Type B pancreatic cell (in vitro differentiated cells): ENCODE measurements around the gene DMPK. TPM values are rescaled to one million over a fixed set of nuclear protein-coding genes. Genes with fewer than 3 reads are reported as not detected.
"Not testable (repeated sequence)": the region's sequence is repeated elsewhere in the genome, so short reads cannot be mapped to it uniquely, and the experiment has no call there.

ENCODE experiments used
- DNase-seq: peaks from one replicate; pipeline ENCODE4 v3.0.0; 2021; ENCODE audit warnings: mixed read lengths; ENCODE audit not compliant: unreplicated experiment; ENCODE audit errors: extremely low spot score
- H3K27ac Mint-ChIP-seq: 2 replicates; pipeline ENCODE4 v1.8.0; 2021; ENCODE audit warnings: mild to moderate bottlenecking, mixed read lengths
- H3K27me3 Mint-ChIP-seq: 2 replicates; pipeline ENCODE4 v1.8.0; 2021; ENCODE audit warnings: mixed read lengths
- H3K36me3 Mint-ChIP-seq: 2 replicates; pipeline ENCODE4 v1.8.0; 2021; ENCODE audit warnings: mixed read lengths
- H3K4me1 Mint-ChIP-seq: one replicate; pipeline ENCODE4 v1.8.0; 2021; ENCODE audit warnings: mixed read lengths; ENCODE audit not compliant: unreplicated experiment
- H3K4me3 Mint-ChIP-seq: 2 replicates; pipeline ENCODE4 v1.8.0; 2021; ENCODE audit warnings: mild to moderate bottlenecking, mixed read lengths
- H3K9me3 Mint-ChIP-seq: 2 replicates; pipeline ENCODE4 v1.8.0; 2021; ENCODE audit warnings: mixed read lengths
- CTCF ChIP-seq: fragments of 200-600 bp; sonication (generic); conservative IDR thresholded peaks from 2 replicates; pipeline ENCODE4 v1.5.0; 2021; ENCODE audit warnings: antibody characterized with exemption, mild to moderate bottlenecking
- total RNA-seq: library from RNA; stranded (reverse); gene quantifications from 2 replicates; pipeline ENCODE4 v1.2.1, GENCODE V29; 2021; ENCODE audit warnings: low replicate concordance

The DMPK gene
- total RNA-seq, 1 donor from 2014 or later, result 97.7 TPM

GRCh38 chr19:45804140-45804958 is 22.1 kb upstream of the DMPK start:
- peaks cover under 1% of the 10 kb centered on the region for H3K4me1 Mint-ChIP-seq
- no peak for DNase-seq

GRCh38 chr19:45801603-45802175 is 19.4 kb upstream of the DMPK start:
- peaks cover 6% of the 10 kb centered on the region for H3K4me1 Mint-ChIP-seq
- H3K36me3 Mint-ChIP-seq, result no peaks in the 10 kb centered on the region
- H3K4me3 Mint-ChIP-seq, result no peak overlapping the region
- peaks cover 4% of the 10 kb centered on the region for H3K27me3 Mint-ChIP-seq
- TF ChIP-seq CTCF, result no peak
- DNase-seq, result no peak
- H3K9me3 Mint-ChIP-seq, result no peaks in the 10 kb centered on the region
- H3K27ac Mint-ChIP-seq, result no peak overlapping the region

More at GRCh38 chr19:45804140-45804958, 22.1 kb upstream of the DMPK start:
- Mint-ChIP-seq H3K27me3 (no peaks in the 10 kb centered on the region), H3K9me3 (no peaks in the 10 kb centered on the region), H3K27ac (no peak overlapping the region), H3K36me3 (no peaks in the 10 kb centered on the region), H3K4me3 (no peak overlapping the region)
- no peak for TF ChIP-seq CTCF

GRCh38 chr19:45800070-45800553 is 17.8 kb upstream of the DMPK start:
- no peak for TF ChIP-seq CTCF
- peaks cover 4% of the 10 kb centered on the region for H3K27me3 Mint-ChIP-seq
- no peaks in the 10 kb centered on the region for H3K36me3 Mint-ChIP-seq
- H3K4me1 Mint-ChIP-seq, result peaks cover 6% of the 10 kb centered on the region
- no peak overlapping the region for H3K4me3 Mint-ChIP-seq
- no peak overlapping the region for H3K27ac Mint-ChIP-seq
- no peak for DNase-seq
- no peaks in the 10 kb centered on the region for H3K9me3 Mint-ChIP-seq

- not testable (repeated sequence) for DNase-seq, H3K27ac Mint-ChIP-seq, H3K27me3 Mint-ChIP-seq, H3K36me3 Mint-ChIP-seq, H3K4me3 Mint-ChIP-seq, H3K4me1 Mint-ChIP-seq, H3K9me3 Mint-ChIP-seq
Measured at GRCh38 chr19:45799541-45799940, 17.3 kb upstream of the DMPK start.

GRCh38 chr19:45798995-45799517 is 16.8 kb upstream of the DMPK start:
- no peak for DNase-seq
- Mint-ChIP-seq H3K9me3 (no peaks in the 10 kb centered on the region), H3K27me3 (peaks cover 4% of the 10 kb centered on the region), H3K36me3 (no peaks in the 10 kb centered on the region), H3K4me3 (peak overlapping the region; percentile 65), H3K27ac (peak overlapping the region; percentile 74), H3K4me1 (peaks cover 10% of the 10 kb centered on the region)
- TF ChIP-seq CTCF, result peak; percentile 91

GRCh38 chr19:45794627-45795026 is 12.3 kb upstream of the DMPK start:
- peaks cover 4% of the 10 kb centered on the region for H3K27me3 Mint-ChIP-seq
- H3K36me3 Mint-ChIP-seq, result peaks cover 8% of the 10 kb centered on the region
- no peaks in the 10 kb centered on the region for H3K9me3 Mint-ChIP-seq
- H3K4me3 Mint-ChIP-seq, result peak overlapping the region; percentile 18
- H3K27ac Mint-ChIP-seq, result no peak overlapping the region
- TF ChIP-seq CTCF, result no peak
- peaks cover 36% of the 10 kb centered on the region for H3K4me1 Mint-ChIP-seq
- DNase-seq, result no peak
